ENCODE results near the gene TPMT. TPM values are rescaled to one million over a fixed set of nuclear protein-coding genes. Genes with fewer than 3 reads are reported as not detected.

TPMT gene
- total RNA-seq (10 to 100 TPM in 6 of 7 donors, 1 to 10 TPM in 1; 7.4 to 16.8 (median 11.4) TPM), polyA plus RNA-seq (10 to 100 TPM in 2 of 3 donors, 1 to 10 TPM in 1; 9.5 to 12.9 (median 10.5) TPM)
- long read RNA-seq, donor 1, transcript TPMT-201 (9 exons, 3,181 nt) = major isoform, 5 of 5 reads
- long read RNA-seq, donor 1, partial matches to known transcripts = 0 of 5 reads
- long read RNA-seq, donor 1, other reads (novel, unspliced or antisense) = 0 of 5 reads
- long read RNA-seq, donor 2, transcript TPMT-201 (9 exons, 3,181 nt) = major isoform, 9 of 36 reads
- long read RNA-seq, donor 2, partial matches to known transcripts = 27 of 36 reads
- long read RNA-seq, donor 2, other reads (novel, unspliced or antisense) = 0 of 36 reads

GRCh38 chr6:18154507-18155149 is at the start of gene TPMT:
Gene TPMT (minus strand): TSS chr6:18155077. CDS start chr6:18149127, 5,950 bp downstream.
- TF ChIP-seq CTCF (IDR thresholded peaks at IDR 0.05 in 8 of 11, conservative IDR thresholded peaks at IDR 0.05 in 3 of 11) (no peak), POLR2A (IDR thresholded peaks at IDR 0.05) (peak in 1 of 3 donors; percentile 76), POLR2AphosphoS5 (IDR thresholded peaks at IDR 0.05) (peak; percentile 83 to 91 (median 86))
- WGBS, 5 donors = 0 to 1% (median 0%) methylated on average over 27 to 34 of the region's 34 CpGs
- DNase-seq = peak; percentile 99
- H3K27ac ChIP-seq = peak within 1 kb of the TSS; percentile 83 to 98 (median 93)
- peaks cover 0 to 10% (median under 1%) of the 10 kb centered on the region in 6 donors for H3K36me3 ChIP-seq
- intact Hi-C loops (cut with DNase I; ENCODE audit: low total_unique reads) = no loop called here
- peaks cover 11 to 46% (median 31%) of the 10 kb centered on the region in 6 donors for H3K4me1 ChIP-seq
- no peaks in the 10 kb centered on the region for H3K27me3 ChIP-seq (replicated peaks in 1 of 7)
- H3K4me3 ChIP-seq = peak within 1 kb of the TSS; percentile 85 to 99 (median 92)
- no peaks in the 10 kb centered on the region for H3K9me3 ChIP-seq

- H3K27me3 ChIP-seq (replicated peaks in 1 of 7) = no peaks in the 10 kb centered on the region
- no peak overlapping the region for H3K27ac ChIP-seq
- no peak for TF ChIP-seq POLR2AphosphoS5 (IDR thresholded peaks at IDR 0.05)
- TF ChIP-seq CTCF (IDR thresholded peaks at IDR 0.05 in 8 of 11, conservative IDR thresholded peaks at IDR 0.05 in 3 of 11) = no peak
- TF ChIP-seq POLR2A (IDR thresholded peaks at IDR 0.05) = no peak
- no peaks in the 10 kb centered on the region for H3K4me1 ChIP-seq
- H3K4me3 ChIP-seq = no peak overlapping the region
- 87 to 97% (median 95%) methylated on average over 6 of the region's 6 CpGs for WGBS, 5 donors
- no peak for DNase-seq
- peaks cover 0 to 98% (median 59%) of the 10 kb centered on the region in 6 donors for H3K36me3 ChIP-seq
- H3K9me3 ChIP-seq = no peaks in the 10 kb centered on the region
- intact Hi-C loops (cut with DNase I; ENCODE audit: low total_unique reads) = no loop called here
Measured at GRCh38 chr6:18203786-18204185, 48.9 kb upstream of the TPMT start.

GRCh38 chr6:18192026-18192425 is 37.1 kb upstream of the TPMT start:
- no peaks in the 10 kb centered on the region for H3K9me3 ChIP-seq
- H3K4me3 ChIP-seq = no peak overlapping the region
- intact Hi-C loops (cut with DNase I; ENCODE audit: low total_unique reads) = no loop called here
- no peak overlapping the region for H3K27ac ChIP-seq
- no peak for DNase-seq
- TF ChIP-seq POLR2A (IDR thresholded peaks at IDR 0.05) (no peak), CTCF (IDR thresholded peaks at IDR 0.05 in 8 of 11, conservative IDR thresholded peaks at IDR 0.05 in 3 of 11) (no peak), POLR2AphosphoS5 (IDR thresholded peaks at IDR 0.05) (no peak)
- no peaks in the 10 kb centered on the region for H3K27me3 ChIP-seq (replicated peaks in 1 of 7)
- peaks cover 0 to 100% (median 13%) of the 10 kb centered on the region in 6 donors for H3K36me3 ChIP-seq
- peaks cover 0 to under 1% (median 0%) of the 10 kb centered on the region in 6 donors for H3K4me1 ChIP-seq
- WGBS, 5 donors = 93 to 99% (median 95%) methylated on average over 3 of the region's 3 CpGs

GRCh38 chr6:18189196-18189595 is 34.3 kb upstream of the TPMT start:
- H3K27ac ChIP-seq = no peak overlapping the region
- H3K27me3 ChIP-seq (replicated peaks in 1 of 7) = no peaks in the 10 kb centered on the region
- H3K4me3 ChIP-seq = no peak overlapping the region
- 94 to 100% (median 99%) methylated on average over 2 of the region's 2 CpGs for WGBS, 5 donors
- no peak for TF ChIP-seq POLR2A (IDR thresholded peaks at IDR 0.05)
- TF ChIP-seq POLR2AphosphoS5 (IDR thresholded peaks at IDR 0.05) = no peak
- no peak for TF ChIP-seq CTCF (IDR thresholded peaks at IDR 0.05 in 8 of 11, conservative IDR thresholded peaks at IDR 0.05 in 3 of 11)
- no peaks in the 10 kb centered on the region for H3K9me3 ChIP-seq
- H3K4me1 ChIP-seq = peaks cover 0 to 18% (median 9%) of the 10 kb centered on the region in 6 donors
- DNase-seq = no peak
- intact Hi-C loops (cut with DNase I; ENCODE audit: low total_unique reads) = no loop called here
- H3K36me3 ChIP-seq = peaks cover 0 to 100% (median 10%) of the 10 kb centered on the region in 6 donors
